ENCODE data around the gene SGPP2.

GRCh38 chr2:222499226-222499625, 74.9 kb downstream of the SGPP2 start:
- TF ChIP-seq, protein P1, sequence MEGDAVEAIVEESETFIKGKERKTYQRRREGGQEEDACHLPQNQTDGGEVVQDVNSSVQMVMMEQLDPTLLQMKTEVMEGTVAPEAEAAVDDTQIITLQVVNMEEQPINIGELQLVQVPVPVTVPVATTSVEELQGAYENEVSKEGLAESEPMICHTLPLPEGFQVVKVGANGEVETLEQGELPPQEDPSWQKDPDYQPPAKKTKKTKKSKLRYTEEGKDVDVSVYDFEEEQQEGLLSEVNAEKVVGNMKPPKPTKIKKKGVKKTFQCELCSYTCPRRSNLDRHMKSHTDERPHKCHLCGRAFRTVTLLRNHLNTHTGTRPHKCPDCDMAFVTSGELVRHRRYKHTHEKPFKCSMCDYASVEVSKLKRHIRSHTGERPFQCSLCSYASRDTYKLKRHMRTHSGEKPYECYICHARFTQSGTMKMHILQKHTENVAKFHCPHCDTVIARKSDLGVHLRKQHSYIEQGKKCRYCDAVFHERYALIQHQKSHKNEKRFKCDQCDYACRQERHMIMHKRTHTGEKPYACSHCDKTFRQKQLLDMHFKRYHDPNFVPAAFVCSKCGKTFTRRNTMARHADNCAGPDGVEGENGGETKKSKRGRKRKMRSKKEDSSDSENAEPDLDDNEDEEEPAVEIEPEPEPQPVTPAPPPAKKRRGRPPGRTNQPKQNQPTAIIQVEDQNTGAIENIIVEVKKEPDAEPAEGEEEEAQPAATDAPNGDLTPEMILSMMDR (IDR thresholded peaks at IDR 0.05) = no peak
- TF ChIP-seq POLR2A (IDR thresholded peaks at IDR 0.05) = no peak

Data from adrenal gland (tissue), 5 donors.